IMR-90 (cell line): ENCODE data around the gene HNRNPL. TPM values are rescaled to one million over a fixed set of nuclear protein-coding genes. Genes with fewer than 3 reads are reported as not detected.

Experiments
- ATAC-seq: fragments of 200-7000 bp; cut with Tn5 transposase; 2 replicates; pipeline ENCODE4 v1.9.1; 2020; ENCODE audit warnings: low read depth, mild to moderate bottlenecking, moderate library complexity
- BruUV-seq: library from RNA; stranded (reverse); fragments of 400-500 nt; replicated peaks from 2 replicates; lab custom pipeline; 2021; lab: Mats Ljungman, UMichigan
- CTCF ChIA-PET: fragments of 300-600 bp; formaldehyde crosslinking; extraction: SDS; loops from one replicate; lab custom pipeline; 2021; ENCODE audit warnings: antibody characterized with exemption; lab: Yijun Ruan, JAX
- POLR2A ChIA-PET: fragments of 300-600 bp; sonication (Branson Sonifier 250); formaldehyde crosslinking; loops from one replicate; lab custom pipeline; 2022; ENCODE audit warnings: antibody characterized with exemption; ENCODE audit not compliant: unreplicated experiment; lab: Charles Lee
- DNase-seq: peaks from one replicate; pipeline ENCODE4 v3.0.0; 2013
- H2AFZ ChIP-seq: replicated peaks from 2 replicates; pipeline ENCODE3; 2013; ENCODE audit warnings: low read length, mild to moderate bottlenecking; ENCODE audit not compliant: poor library complexity
- H2AK5ac ChIP-seq: 2 replicates; pipeline ENCODE4 v1.6.1; 2013; ENCODE audit warnings: low read depth, low read length, inconsistent platforms
- H2AK9ac ChIP-seq: replicated peaks from 2 replicates; pipeline ENCODE3; 2013; ENCODE audit warnings: mild to moderate bottlenecking, low read depth, low read length, moderate library complexity; ENCODE audit not compliant: poor library complexity
- H2BK120ac ChIP-seq: 2 replicates; pipeline ENCODE4 v1.6.1; 2013; ENCODE audit warnings: low read depth, low read length, inconsistent platforms
- H2BK15ac ChIP-seq: 3 replicates; pipeline ENCODE4 v1.6.1; 2013; ENCODE audit warnings: low read depth, low read length, inconsistent platforms
- H2BK20ac ChIP-seq: 2 replicates; pipeline ENCODE4 v1.6.1; 2013; ENCODE audit warnings: low read depth, mild to moderate bottlenecking, inconsistent platforms, low read length, moderate library complexity
- H2BK5ac ChIP-seq: 2 replicates; pipeline ENCODE4 v1.6.1; 2013; ENCODE audit warnings: mild to moderate bottlenecking, low read depth, low read length, inconsistent platforms; ENCODE audit not compliant: poor library complexity, severe bottlenecking
- H3K14ac ChIP-seq: replicated peaks from 2 replicates; pipeline ENCODE4 v1.6.1; 2013; ENCODE audit warnings: low read depth, low read length, inconsistent platforms
- H3K18ac ChIP-seq: 2 replicates; pipeline ENCODE4 v1.6.1; 2013; ENCODE audit warnings: low read depth, low read length, control low read depth
- H3K23ac ChIP-seq: 2 replicates; pipeline ENCODE4 v1.6.1; 2013; ENCODE audit warnings: low read depth, low read length, inconsistent platforms
- H3K27ac ChIP-seq: 2 replicates; pipeline ENCODE4 v1.5.1; 2013; ENCODE audit warnings: mild to moderate bottlenecking, control low read depth, low read length; ENCODE audit not compliant: insufficient read depth
- H3K27me3 ChIP-seq: 2 replicates; pipeline ENCODE4 v1.6.1; 2013; ENCODE audit warnings: low read length; ENCODE audit not compliant: control insufficient read depth, insufficient read depth
- H3K36me3 ChIP-seq: 2 replicates; pipeline ENCODE4 v1.6.1; 2013; ENCODE audit warnings: low read length, mixed read lengths; ENCODE audit not compliant: control insufficient read depth, insufficient read depth
- H3K4ac ChIP-seq: 2 replicates; pipeline ENCODE4 v1.6.1; 2013; ENCODE audit warnings: low read depth, low read length, inconsistent platforms
- H3K4me1 ChIP-seq: 2 replicates; pipeline ENCODE4 v1.6.1; 2013; ENCODE audit warnings: low read length, mixed read lengths; ENCODE audit not compliant: control insufficient read depth, insufficient read depth
- H3K4me2 ChIP-seq: 2 replicates; pipeline ENCODE4 v1.6.1; 2013; ENCODE audit warnings: low read depth, mild to moderate bottlenecking, control low read depth, low read length, moderate library complexity
- H3K4me3 ChIP-seq: 2 replicates; pipeline ENCODE4 v1.5.1; 2013; ENCODE audit warnings: low read depth, mild to moderate bottlenecking, control low read depth, low read length, moderate library complexity; ENCODE audit not compliant: insufficient read depth
- H3K56ac ChIP-seq: 2 replicates; pipeline ENCODE4 v1.6.1; 2013; ENCODE audit warnings: low read length, inconsistent platforms; ENCODE audit not compliant: insufficient read depth; ENCODE audit errors: extremely low read depth
- H3K79me1 ChIP-seq, 2 experiments: 2 replicates each; pipeline ENCODE4 v1.6.1; 2013; ENCODE audit warnings: low read length in 2 of 2, inconsistent platforms in 1 of 2, low read depth in 1 of 2
- H3K9ac ChIP-seq: 2 replicates; pipeline ENCODE4 v1.6.1; 2013; ENCODE audit warnings: low read depth, low read length, control low read depth
- H3K9me1 ChIP-seq: 2 replicates; pipeline ENCODE4 v1.6.1; 2013; ENCODE audit warnings: low read length, inconsistent platforms; ENCODE audit not compliant: insufficient read depth
- H3K9me3 ChIP-seq: 2 replicates; pipeline ENCODE4 v1.6.1; 2013; ENCODE audit warnings: low read length; ENCODE audit not compliant: control insufficient read depth, insufficient read depth
- H4K20me1 ChIP-seq: 2 replicates; pipeline ENCODE4 v1.6.1; 2013; ENCODE audit warnings: low read length, inconsistent platforms; ENCODE audit not compliant: insufficient read depth
- H4K5ac ChIP-seq: 2 replicates; pipeline ENCODE4 v1.6.1; 2013; ENCODE audit warnings: mild to moderate bottlenecking, low read depth, low read length, control low read depth
- H4K8ac ChIP-seq, 2 experiments: 2 replicates each; pipeline ENCODE4 v1.6.1; 2013; ENCODE audit warnings: low read depth in 2 of 2, low read length in 2 of 2, control low read depth in 1 of 2, inconsistent platforms in 1 of 2
- H4K91ac ChIP-seq: 2 replicates; pipeline ENCODE4 v1.6.1; 2013; ENCODE audit warnings: low read depth, low read length, inconsistent platforms; ENCODE audit not compliant: insufficient read depth
- CEBPB ChIP-seq: IDR thresholded peaks from 2 replicates; pipeline ENCODE4 v1.6.1; 2012; ENCODE audit warnings: low read depth, low read length, improper control_type of control experiment
- MAFK ChIP-seq: IDR thresholded peaks from 2 replicates; pipeline ENCODE4 v1.6.1; 2012; ENCODE audit warnings: low read depth, low read length, improper control_type of control experiment
- MXI1 ChIP-seq: IDR thresholded peaks from 2 replicates; pipeline ENCODE4 v1.6.1; 2012; ENCODE audit warnings: low read depth, mild to moderate bottlenecking, low read length, moderate library complexity, borderline replicate concordance
- NFE2L2 ChIP-seq: fragments of 150-350 bp; IDR thresholded peaks from 2 replicates; pipeline ENCODE4 v1.6.1; 2016; ENCODE audit warnings: low read depth, mild to moderate bottlenecking, low read length
- SMC3 ChIP-seq: fragments of 150-350 bp; IDR thresholded peaks from 2 replicates; pipeline ENCODE4 v1.6.1; 2016; ENCODE audit warnings: low read depth, mild to moderate bottlenecking, antibody characterized with exemption, low read length, moderate library complexity
- USF2 ChIP-seq: fragments of 150-350 bp; IDR thresholded peaks from 2 replicates; pipeline ENCODE4 v1.6.1; 2017; ENCODE audit warnings: mild to moderate bottlenecking, antibody characterized with exemption, low read length, low read depth
- WGBS, 2 experiments: methylation state at CpG; one replicate each; pipeline versions ENCODE4 v1.1.5 to v1.1.7; 2013; ENCODE audit warnings: missing lambda C conversion rate in 2 of 2; ENCODE audit not compliant: insufficient read length in 1 of 2; ENCODE audit errors: extremely low coverage in 2 of 2; 5-methylcytosine and 5-hydroxymethylcytosine counted together
- dilution Hi-C: fragments of 300-500 bp; cut with HindIII; formaldehyde crosslinking; loops from one replicate; pipeline ENCODE4 v1.14.3; 2018; ENCODE audit warnings: low sequenced_read_pairs; ENCODE audit not compliant: unreplicated experiment
- in situ Hi-C: fragments of 300-500 bp; cut with MboI; formaldehyde crosslinking; loops from 3 replicates; pipeline ENCODE4 v1.14.3; 2019; ENCODE audit warnings: low sequenced_read_pairs, inconsistent platforms, mixed read lengths
- intact Hi-C: fragments of 100-400 bp; cut with micrococcal nuclease; formaldehyde crosslinking; loops from 2 replicates; pipeline ENCODE4 v1.10.0; 2022
- polyA plus RNA-seq, 3 experiments: library from polyadenylated mRNA; depleted of rRNA; stranded (reverse); fragments of >200 nt; gene quantifications; 2 replicates each; pipeline ENCODE4 v1.2.3, GENCODE V29; 2012; ENCODE audit warnings: low replicate concordance in 1 of 3
- total RNA-seq: library from RNA; depleted of rRNA; stranded (reverse); fragments of >200 nt; gene quantifications from 2 replicates; pipeline ENCODE4 v1.2.3, GENCODE V29; 2012

Gene HNRNPL
- total and polyA plus RNA-seq, 2 of the 4 experiments (the other 2 are of a cell fraction), result 277 to 429 TPM

- H2AK9ac ChIP-seq, result no peak overlapping the region
- peaks cover 87% of the 10 kb centered on the region for H4K20me1 ChIP-seq
- in situ Hi-C loops, result no loop called here
- TF ChIP-seq CEBPB (no peak), USF2 (no peak), NFE2L2 (no peak), MXI1 (no peak), SMC3 (no peak), MAFK (no peak)
- no peaks in the 10 kb centered on the region for H3K27me3 ChIP-seq
- no peak overlapping the region for H2BK15ac ChIP-seq
- no peak overlapping the region for H3K4me3 ChIP-seq
- dilution Hi-C loops, result no loop called here
- peaks cover 6% of the 10 kb centered on the region; the same call in 1 of the 2 replicates for H3K4me1 ChIP-seq
- no peak overlapping the region for H4K8ac ChIP-seq
- H3K56ac ChIP-seq, result no peak overlapping the region
- no peak overlapping the region for H2BK20ac ChIP-seq
- no peak overlapping the region for H2AK5ac ChIP-seq
- no peak overlapping the region for H3K27ac ChIP-seq
- BruUV-seq, result no TSS peak
- H2BK5ac ChIP-seq, result no peak overlapping the region
- H3K4me2 ChIP-seq, result no peak overlapping the region
- DNase-seq (no peak), ATAC-seq (no peak)
- no peak overlapping the region for H4K91ac ChIP-seq
- H3K4ac ChIP-seq, result no peak overlapping the region
- no peak overlapping the region for H3K18ac ChIP-seq
- ChIA-PET CTCF (no interaction called here), POLR2A (interaction anchor here (0.6 kb wide), 1 partner anchor 10 kb away, joined by 3 read pairs; no protein-coding TSS in a partner anchor)
- H3K79me1 ChIP-seq, result peaks cover 57 to 92% of the 10 kb centered on the region in 2 experiments
- peaks cover 91% of the 10 kb centered on the region for H3K36me3 ChIP-seq
- no peak overlapping the region for H3K14ac ChIP-seq
- no peak overlapping the region for H3K9ac ChIP-seq
- no peaks in the 10 kb centered on the region for H3K9me3 ChIP-seq
- H2BK120ac ChIP-seq, result no peak overlapping the region
- intact Hi-C loops, result no loop called here
- H3K23ac ChIP-seq, result no peak overlapping the region
- no peak overlapping the region for H4K5ac ChIP-seq
- H3K9me1 ChIP-seq, result peaks cover 13% of the 10 kb centered on the region
- H2AFZ ChIP-seq, result no peak overlapping the region
- 100% methylated on average over 1 of the region's 17 CpGs; no CpG with 5 or more reads in 1 of the 2 experiments for WGBS, 2 experiments
These were observed 7.2 kb downstream of the HNRNPL start for GRCh38 chr19:38842439-38843174.
